DOHH2 (cell line): Measurements from ENCODE around the gene RAX2.
A peak's percentile ranks its signal among the peaks of the same experiment; 100 is the strongest.

Source experiments
- H3F3A ChIP-seq: fragments of 200-600 bp; sonication (generic), shearing (Covaris generic); 2 replicates; pipeline ENCODE4 v1.6.0; 2016; ENCODE audit warnings: antibody characterized with exemption, mild to moderate bottlenecking; ENCODE audit not compliant: control insufficient read depth, insufficient read depth
- H3K27ac ChIP-seq: fragments of 200-600 bp; sonication (generic); 2 replicates; pipeline ENCODE4 v1.5.1; 2014; ENCODE audit warnings: low read depth, mild to moderate bottlenecking, low read length, moderate library complexity
- H3K27me3 ChIP-seq: fragments of 200-600 bp; sonication (generic); 2 replicates; pipeline ENCODE4 v1.6.1; 2014; ENCODE audit warnings: mild to moderate bottlenecking, low read length, mixed read lengths; ENCODE audit not compliant: control insufficient read depth
- H3K36me3 ChIP-seq: fragments of 200-600 bp; sonication (generic); 2 replicates; pipeline ENCODE4 v1.6.1; 2014; ENCODE audit warnings: mild to moderate bottlenecking, low read length, moderate library complexity, mixed read lengths; ENCODE audit not compliant: control insufficient read depth
- H3K4me1 ChIP-seq: fragments of 200-600 bp; sonication (generic); 2 replicates; pipeline ENCODE4 v1.6.1; 2014; ENCODE audit warnings: mild to moderate bottlenecking, low read length, mixed read lengths; ENCODE audit not compliant: control insufficient read depth
- H3K4me2 ChIP-seq: fragments of 200-600 bp; sonication (generic); 2 replicates; pipeline ENCODE4 v1.6.0; 2014; ENCODE audit warnings: mild to moderate bottlenecking, low read length, moderate library complexity
- H3K4me3 ChIP-seq: fragments of 200-600 bp; sonication (generic); 2 replicates; pipeline ENCODE4 v1.5.1; 2014; ENCODE audit warnings: mild to moderate bottlenecking, low read length, mixed read lengths
- H3K79me2 ChIP-seq: fragments of 200-600 bp; sonication (generic); 2 replicates; pipeline ENCODE4 v1.6.1; 2014; ENCODE audit warnings: mild to moderate bottlenecking, low read length, mixed read lengths; ENCODE audit not compliant: control insufficient read depth
- H3K9me2 ChIP-seq: fragments of 200-600 bp; sonication (generic); replicated peaks from 2 replicates; pipeline ENCODE4 v1.6.1; 2014; ENCODE audit warnings: mild to moderate bottlenecking, low read length, mixed read lengths; ENCODE audit not compliant: control insufficient read depth
- H3K9me3 ChIP-seq: fragments of 200-600 bp; sonication (generic); 2 replicates; pipeline ENCODE4 v1.6.1; 2014; ENCODE audit warnings: antibody characterized with exemption, low read length, mixed read lengths; ENCODE audit not compliant: control insufficient read depth, insufficient read depth
- H4K20me1 ChIP-seq: fragments of 200-600 bp; sonication (generic); 2 replicates; pipeline ENCODE4 v1.6.0; 2014; ENCODE audit warnings: low read depth, mild to moderate bottlenecking, antibody characterized with exemption, low read length, moderate library complexity; ENCODE audit not compliant: control insufficient read depth, insufficient read depth
- CTCF ChIP-seq: fragments of 200-600 bp; sonication (generic); IDR thresholded peaks from one replicate; pipeline ENCODE4 v1.5.1; 2014; ENCODE audit warnings: antibody characterized with exemption, mild to moderate bottlenecking, low read depth, low read length; ENCODE audit not compliant: poor library complexity, severe bottlenecking
- EZH2phosphoT487 ChIP-seq: fragments of 200-600 bp; sonication (generic); IDR thresholded peaks from 2 replicates; pipeline ENCODE4 v1.6.1; 2017; ENCODE audit warnings: borderline replicate concordance, mild to moderate bottlenecking, antibody characterized with exemption, low read length, moderate library complexity, mixed read lengths

Gene RAX2

DNA sequence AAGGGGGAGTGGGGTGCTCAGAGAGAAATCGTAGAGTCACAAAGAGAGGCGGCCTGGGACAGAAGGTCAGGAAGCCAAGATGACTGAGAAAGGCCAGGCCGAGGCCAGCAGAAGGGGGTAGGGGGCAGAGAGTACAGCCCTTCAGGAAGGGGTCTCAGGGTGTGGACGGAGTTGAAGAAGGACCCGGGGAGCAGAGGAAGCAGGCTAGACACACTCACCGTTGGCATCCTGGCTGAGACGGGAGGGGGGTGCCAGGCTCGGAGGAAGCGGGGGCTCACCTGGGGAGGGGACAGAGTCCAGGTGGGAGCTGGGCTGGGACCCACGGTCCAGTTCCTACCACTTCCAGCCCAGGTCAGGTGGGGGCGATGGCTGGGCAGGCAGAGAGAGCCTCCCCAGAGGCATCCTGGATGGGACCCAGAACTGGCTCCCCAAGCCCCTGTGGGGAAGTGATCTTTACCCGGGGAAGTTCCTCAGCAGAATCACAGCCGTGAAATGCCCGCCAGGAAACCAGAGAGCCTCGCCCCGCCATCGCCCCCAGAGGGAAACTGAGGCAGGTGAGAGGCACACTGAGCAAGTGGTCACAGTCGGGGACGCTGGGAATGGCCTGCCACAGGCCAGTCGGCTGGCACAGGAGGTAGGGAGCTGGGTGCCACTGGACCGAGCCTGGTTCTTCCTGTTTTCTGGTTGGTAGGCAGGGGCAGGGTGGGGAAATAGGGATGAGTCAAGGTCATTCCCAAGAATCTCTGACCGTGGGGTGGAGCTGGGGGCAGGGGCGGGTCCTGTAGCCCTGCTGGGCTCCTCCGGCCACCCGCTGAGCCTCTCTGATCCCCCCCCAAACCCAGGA, 12.8 kb upstream of the RAX2 start:
- no peaks in the 10 kb centered on the region for H3K36me3 ChIP-seq
- H3K27me3 ChIP-seq: peaks cover 10% of the 10 kb centered on the region; the same call in 1 of the 2 replicates
- H3K4me3 ChIP-seq: no peak overlapping the region
- H3K9me3 ChIP-seq: peaks cover 18% of the 10 kb centered on the region; the same call in 1 of the 2 replicates
- TF ChIP-seq EZH2phosphoT487 (no peak), CTCF (no peak)
- H3K79me2 ChIP-seq: no peaks in the 10 kb centered on the region
- no peaks in the 10 kb centered on the region for H3K9me2 ChIP-seq
- H3F3A ChIP-seq: no peaks in the 10 kb centered on the region
- no peaks in the 10 kb centered on the region for H3K4me1 ChIP-seq
- no peak overlapping the region for H3K27ac ChIP-seq
- no peak overlapping the region for H3K4me2 ChIP-seq
- H4K20me1 ChIP-seq: no peaks in the 10 kb centered on the region

GRCh38 chr19:3783660-3784584, 11.9 kb upstream of the RAX2 start:
- Histone ChIP-seq H3K9me3 (peaks cover 18% of the 10 kb centered on the region; the same call in 1 of the 2 replicates), H3K9me2 (no peaks in the 10 kb centered on the region)

GRCh38 chr19:3782903-3783302, 10.9 kb upstream of the RAX2 start:
- H3K9me3 ChIP-seq: peaks cover 18% of the 10 kb centered on the region; the same call in 1 of the 2 replicates
- H4K20me1 ChIP-seq: no peaks in the 10 kb centered on the region; the same call in 1 of the 2 replicates
- H3K4me1 ChIP-seq: no peaks in the 10 kb centered on the region
- H3K79me2 ChIP-seq: no peaks in the 10 kb centered on the region
- no peaks in the 10 kb centered on the region for H3K36me3 ChIP-seq
- H3K9me2 ChIP-seq: no peaks in the 10 kb centered on the region
- H3K27me3 ChIP-seq: peaks cover 10% of the 10 kb centered on the region; the same call in 1 of the 2 replicates
- TF ChIP-seq CTCF (no peak), EZH2phosphoT487 (no peak)
- no peak overlapping the region for H3K27ac ChIP-seq
- H3K4me2 ChIP-seq: no peak overlapping the region
- H3F3A ChIP-seq: no peaks in the 10 kb centered on the region
- H3K4me3 ChIP-seq: no peak overlapping the region

More at GRCh38 chr19:3783660-3784584, 11.9 kb upstream of the RAX2 start:
- Histone ChIP-seq H3K4me3 (no peak overlapping the region), H3K27me3 (peaks cover 10% of the 10 kb centered on the region; the same call in 1 of the 2 replicates), H4K20me1 (no peaks in the 10 kb centered on the region), H3K4me2 (no peak overlapping the region), H3K79me2 (no peaks in the 10 kb centered on the region), H3K27ac (no peak overlapping the region), H3K4me1 (no peaks in the 10 kb centered on the region), H3F3A (no peaks in the 10 kb centered on the region), H3K36me3 (no peaks in the 10 kb centered on the region)
- no peak for TF ChIP-seq EZH2phosphoT487
- TF ChIP-seq CTCF: peak; percentile 69
